Activated B cell treated with CpG ODN at 0.5 μM for 24 hours (primary cell): Measurements from ENCODE around the gene DCLK2. TPM values are rescaled to one million over a fixed set of nuclear protein-coding genes. Genes with fewer than 3 reads are reported as not detected.

Experiments used
- ATAC-seq: fragments of 200-7000 bp; cut with Tn5 transposase; one replicate; pipeline ENCODE4 v1.10.0; 2021; ENCODE audit warnings: low read depth, mild to moderate bottlenecking, moderate library complexity
- CTCF ChIA-PET: fragments of 350-600 bp; sonication (Branson Sonifier 250); formaldehyde crosslinking; loops from one replicate; lab custom pipeline; 2021; ENCODE audit warnings: antibody characterized with exemption; lab: Charles Lee
- POLR2A ChIA-PET: fragments of 350-600 bp; sonication (Branson Sonifier 250); formaldehyde crosslinking; loops from one replicate; lab custom pipeline; 2021; ENCODE audit warnings: antibody characterized with exemption; lab: Charles Lee
- DNase-seq: peaks from one replicate; pipeline ENCODE4 v3.0.0; 2022
- H3K27ac Mint-ChIP-seq: one replicate; pipeline ENCODE4 v1.8.0; 2020; ENCODE audit warnings: mixed read lengths
- H3K27me3 Mint-ChIP-seq: one replicate; pipeline ENCODE4 v1.8.0; 2021; ENCODE audit warnings: mixed read lengths
- H3K36me3 Mint-ChIP-seq: one replicate; pipeline ENCODE4 v1.8.0; 2021; ENCODE audit warnings: low read depth, mixed read lengths
- H3K4me1 Mint-ChIP-seq: one replicate; pipeline ENCODE4 v1.8.0; 2021; ENCODE audit warnings: mixed read lengths
- H3K4me3 Mint-ChIP-seq: one replicate; pipeline ENCODE4 v1.8.0; 2020; ENCODE audit warnings: mild to moderate bottlenecking, mixed read lengths
- H3K9me3 Mint-ChIP-seq: one replicate; pipeline ENCODE4 v1.8.0; 2020; ENCODE audit warnings: mixed read lengths
- intact Hi-C: fragments of 100-400 bp; cut with micrococcal nuclease; formaldehyde crosslinking; loops from one replicate; pipeline ENCODE4 v1.15.1; 2024
- total RNA-seq: library from RNA; stranded (reverse); gene quantifications from 2 replicates; pipeline ENCODE4 v1.2.3, GENCODE V29; 2022
- TF ChIP-seq, protein P1 (sequence below): fragments of 200-600 bp; IDR thresholded peaks from one replicate; pipeline ENCODE4 v1.8.0; 2022; ENCODE audit warnings: antibody characterized with exemption, mild to moderate bottlenecking

DCLK2 gene
- total RNA-seq, 1 donor from 2014 or later: 3.4 TPM

DNA sequence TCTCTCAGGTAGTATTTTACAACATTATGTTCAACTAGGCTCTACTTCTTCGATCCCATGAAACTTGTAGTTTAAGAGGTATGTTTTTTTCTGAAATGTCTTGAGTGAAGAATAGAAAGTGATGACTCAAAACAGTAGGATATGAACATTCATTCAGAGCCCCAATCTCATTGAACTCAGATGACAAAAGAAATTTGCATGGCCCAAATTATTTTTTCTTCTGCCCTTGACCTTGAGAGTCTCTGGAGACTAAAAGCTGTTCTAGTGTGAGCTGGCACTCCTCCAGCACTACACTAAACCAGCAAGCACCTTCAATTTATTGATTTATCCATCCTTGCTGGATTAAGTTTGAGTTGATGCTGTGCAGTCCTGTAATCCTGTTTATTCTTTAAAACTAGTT is 4.0 kb downstream of the DCLK2 start:
- peak; percentile 64 for ATAC-seq
- no peaks in the 10 kb centered on the region for H3K9me3 Mint-ChIP-seq
- intact Hi-C loops: loop anchor here (2.0 to 5.0 kb wide), 2 partner anchors 45 to 1640 kb away; partner anchors contain the start of gene NR3C2
- H3K4me1 Mint-ChIP-seq: peaks cover 15% of the 10 kb centered on the region
- H3K4me3 Mint-ChIP-seq: peak overlapping the region; percentile 39
- ChIA-PET POLR2A (interaction anchor here (0.7 to 1.1 kb wide), 6 partner anchors 11 to 126 kb away, joined by 3 to 5 read pairs (median 4); no protein-coding TSS in a partner anchor), CTCF (no interaction called here)
- H3K27me3 Mint-ChIP-seq: peaks cover 6% of the 10 kb centered on the region
- H3K36me3 Mint-ChIP-seq: no peaks in the 10 kb centered on the region
- no peak for DNase-seq
- TF ChIP-seq, protein P1, sequence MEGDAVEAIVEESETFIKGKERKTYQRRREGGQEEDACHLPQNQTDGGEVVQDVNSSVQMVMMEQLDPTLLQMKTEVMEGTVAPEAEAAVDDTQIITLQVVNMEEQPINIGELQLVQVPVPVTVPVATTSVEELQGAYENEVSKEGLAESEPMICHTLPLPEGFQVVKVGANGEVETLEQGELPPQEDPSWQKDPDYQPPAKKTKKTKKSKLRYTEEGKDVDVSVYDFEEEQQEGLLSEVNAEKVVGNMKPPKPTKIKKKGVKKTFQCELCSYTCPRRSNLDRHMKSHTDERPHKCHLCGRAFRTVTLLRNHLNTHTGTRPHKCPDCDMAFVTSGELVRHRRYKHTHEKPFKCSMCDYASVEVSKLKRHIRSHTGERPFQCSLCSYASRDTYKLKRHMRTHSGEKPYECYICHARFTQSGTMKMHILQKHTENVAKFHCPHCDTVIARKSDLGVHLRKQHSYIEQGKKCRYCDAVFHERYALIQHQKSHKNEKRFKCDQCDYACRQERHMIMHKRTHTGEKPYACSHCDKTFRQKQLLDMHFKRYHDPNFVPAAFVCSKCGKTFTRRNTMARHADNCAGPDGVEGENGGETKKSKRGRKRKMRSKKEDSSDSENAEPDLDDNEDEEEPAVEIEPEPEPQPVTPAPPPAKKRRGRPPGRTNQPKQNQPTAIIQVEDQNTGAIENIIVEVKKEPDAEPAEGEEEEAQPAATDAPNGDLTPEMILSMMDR: no peak
- no peak overlapping the region for H3K27ac Mint-ChIP-seq

DNA sequence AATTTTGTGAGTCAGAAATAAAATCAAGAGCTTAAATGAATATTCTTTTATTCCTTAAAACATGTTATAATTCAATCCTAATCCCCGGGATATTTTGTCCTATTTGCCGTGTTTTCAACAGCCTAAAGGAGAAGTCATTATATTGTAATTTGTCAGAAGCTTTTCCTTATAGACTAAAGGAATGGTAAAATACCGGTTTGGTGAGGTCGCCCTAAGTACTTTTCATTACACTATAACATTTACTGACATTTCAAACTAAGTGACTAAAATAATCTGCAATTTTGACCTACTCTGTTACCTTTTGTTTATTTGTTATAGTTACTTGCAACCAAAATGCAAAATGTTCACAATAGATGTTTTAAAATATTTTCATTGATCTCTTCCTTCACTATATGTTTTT is 8.8 kb downstream of the DCLK2 start:
- ATAC-seq (no peak), DNase-seq (no peak)
- CTCF ChIA-PET: no interaction called here
- TF ChIP-seq, protein P1: no peak
- no peaks in the 10 kb centered on the region for H3K9me3 Mint-ChIP-seq
- intact Hi-C loops: no loop called here
- no peak overlapping the region for H3K27ac Mint-ChIP-seq
- POLR2A ChIA-PET: no interaction called here
- peaks cover 6% of the 10 kb centered on the region for H3K4me1 Mint-ChIP-seq
- peaks cover 4% of the 10 kb centered on the region for H3K27me3 Mint-ChIP-seq
- H3K36me3 Mint-ChIP-seq: no peaks in the 10 kb centered on the region
- H3K4me3 Mint-ChIP-seq: no peak overlapping the region

DNA sequence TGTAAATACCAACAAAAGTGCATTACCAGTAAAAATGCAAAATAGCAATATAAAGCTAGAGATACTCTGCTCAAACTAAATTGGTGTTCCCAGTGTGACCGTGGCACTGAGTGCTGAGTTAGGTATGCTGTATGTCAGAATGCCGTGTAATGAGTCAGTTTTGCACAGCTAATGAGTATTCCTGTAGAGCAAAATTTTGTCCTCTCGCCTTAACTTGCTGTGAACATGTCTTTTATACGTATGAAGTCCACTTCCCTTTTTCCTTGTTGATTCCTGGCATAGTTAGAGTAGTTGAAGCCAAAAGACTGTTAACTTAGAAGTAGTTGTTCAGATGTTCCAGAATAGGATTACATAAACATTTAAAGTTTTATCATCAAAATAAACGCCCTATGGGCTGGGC is 11.5 kb downstream of the DCLK2 start:
- ATAC-seq (no peak), DNase-seq (no peak)
- intact Hi-C loops: no loop called here
- H3K36me3 Mint-ChIP-seq: no peaks in the 10 kb centered on the region
- ChIA-PET POLR2A (no interaction called here), CTCF (no interaction called here)
- TF ChIP-seq, protein P1: no peak
- H3K4me1 Mint-ChIP-seq: no peaks in the 10 kb centered on the region
- no peaks in the 10 kb centered on the region for H3K9me3 Mint-ChIP-seq
- peaks cover 4% of the 10 kb centered on the region for H3K27me3 Mint-ChIP-seq
- H3K4me3 Mint-ChIP-seq: no peak overlapping the region
- no peak overlapping the region for H3K27ac Mint-ChIP-seq

DNA sequence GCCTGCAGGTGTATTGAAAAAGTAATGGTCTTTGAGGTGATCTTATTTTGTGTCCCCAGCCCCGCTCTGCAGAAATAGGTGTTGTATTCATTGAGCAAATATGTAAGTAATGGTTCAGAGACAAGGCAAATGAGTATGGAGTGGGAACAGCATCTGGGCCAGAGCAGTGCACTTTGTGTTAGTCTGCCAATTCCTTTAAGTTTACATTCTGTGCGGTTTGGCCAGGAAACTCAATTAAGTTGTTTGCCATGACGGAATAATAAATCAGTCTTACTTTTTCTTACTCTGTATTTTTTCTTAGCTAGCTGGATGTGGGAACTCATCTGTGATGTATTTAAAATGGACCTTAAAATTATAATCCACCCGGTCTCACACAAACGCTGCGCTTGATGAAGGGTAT is 12.6 kb downstream of the DCLK2 start:
- DNase-seq (no peak), ATAC-seq (no peak)
- no peak overlapping the region for H3K4me3 Mint-ChIP-seq
- POLR2A ChIA-PET: no interaction called here
- H3K9me3 Mint-ChIP-seq: no peaks in the 10 kb centered on the region
- H3K36me3 Mint-ChIP-seq: no peaks in the 10 kb centered on the region
- no peaks in the 10 kb centered on the region for H3K4me1 Mint-ChIP-seq
- no peak overlapping the region for H3K27ac Mint-ChIP-seq
- intact Hi-C loops: no loop called here
- CTCF ChIA-PET: no interaction called here
- H3K27me3 Mint-ChIP-seq: peaks cover 4% of the 10 kb centered on the region
- TF ChIP-seq, protein P1: no peak

DNA sequence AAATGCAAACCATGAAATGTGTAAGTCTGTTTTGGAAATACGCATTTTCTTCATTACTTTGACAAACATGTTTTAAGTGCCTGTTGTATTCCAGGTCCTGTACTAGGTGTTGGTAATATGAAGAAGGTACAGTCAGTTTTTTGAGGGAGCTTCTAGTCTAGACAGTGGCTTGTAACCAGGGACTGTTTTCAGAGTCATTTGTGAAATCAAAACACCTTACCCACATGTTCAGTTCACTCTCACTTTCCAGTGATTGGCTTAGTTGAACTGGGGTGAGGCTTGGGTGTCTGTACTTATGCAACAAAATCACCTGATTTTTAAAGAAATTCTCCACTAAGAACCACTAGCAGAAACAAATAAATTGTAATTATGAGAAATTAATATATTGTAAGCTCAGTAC is 16.4 kb downstream of the DCLK2 start:
- H3K27ac Mint-ChIP-seq: no peak overlapping the region
- no peak for ATAC-seq
- H3K27me3 Mint-ChIP-seq: peaks cover 2% of the 10 kb centered on the region
- H3K4me1 Mint-ChIP-seq: no peaks in the 10 kb centered on the region
- no peak overlapping the region for H3K4me3 Mint-ChIP-seq
- DNase-seq: no peak
- CTCF ChIA-PET: no interaction called here
- TF ChIP-seq, protein P1: no peak
- POLR2A ChIA-PET: no interaction called here
- no peaks in the 10 kb centered on the region for H3K36me3 Mint-ChIP-seq
- H3K9me3 Mint-ChIP-seq: no peaks in the 10 kb centered on the region
- intact Hi-C loops: no loop called here
